GM23248 (cell line): ENCODE measurements around the gene TMEM163. TPM values are rescaled to one million over a fixed set of nuclear protein-coding genes. Genes with fewer than 3 reads are reported as not detected.
"Not testable (repeated sequence)": the region's sequence is repeated elsewhere in the genome, so short reads cannot be mapped to it uniquely, and the experiment has no call there.

Source experiments
- DNase-seq: peaks from one replicate; pipeline ENCODE4 v3.0.0-alpha.2; 2015
- H2AFZ ChIP-seq: fragments of 200-600 bp; sonication (generic); 2 replicates; pipeline ENCODE4 v1.6.1; 2016; ENCODE audit warnings: antibody characterized with exemption
- H3F3A ChIP-seq: fragments of 200-600 bp; sonication (generic); 2 replicates; pipeline ENCODE4 v1.6.1; 2016; ENCODE audit warnings: mild to moderate bottlenecking, antibody characterized with exemption, mixed run types; ENCODE audit not compliant: insufficient read depth
- H3K27ac ChIP-seq: fragments of 200-600 bp; sonication (generic); 2 replicates; pipeline ENCODE4 v1.5.1; 2016; ENCODE audit warnings: mild to moderate bottlenecking
- H3K27me3 ChIP-seq: fragments of 200-600 bp; sonication (generic); replicated peaks from 2 replicates; pipeline ENCODE4 v1.6.1; 2016; ENCODE audit warnings: mild to moderate bottlenecking; ENCODE audit not compliant: insufficient read depth
- H3K36me3 ChIP-seq: fragments of 200-600 bp; sonication (generic); 2 replicates; pipeline ENCODE4 v1.6.1; 2016; ENCODE audit warnings: low read depth, mild to moderate bottlenecking
- H3K4me1 ChIP-seq: fragments of 200-600 bp; sonication (generic); 2 replicates; pipeline ENCODE4 v1.6.1; 2016; ENCODE audit warnings: mild to moderate bottlenecking; ENCODE audit not compliant: insufficient read depth
- H3K4me2 ChIP-seq: fragments of 200-600 bp; sonication (generic); one replicate; pipeline ENCODE4 v1.6.1; 2016; ENCODE audit warnings: mild to moderate bottlenecking; ENCODE audit not compliant: unreplicated experiment
- H3K4me3 ChIP-seq: fragments of 200-600 bp; sonication (generic); 2 replicates; pipeline ENCODE4 v1.5.1; 2016; ENCODE audit warnings: mild to moderate bottlenecking
- H3K79me2 ChIP-seq: fragments of 200-600 bp; sonication (generic); 2 replicates; pipeline ENCODE4 v1.6.1; 2016; ENCODE audit warnings: mild to moderate bottlenecking; ENCODE audit not compliant: insufficient read depth
- H3K9ac ChIP-seq: fragments of 200-600 bp; sonication (generic); 2 replicates; pipeline ENCODE4 v1.6.1; 2016; ENCODE audit warnings: mild to moderate bottlenecking
- H3K9me2 ChIP-seq: fragments of 200-600 bp; sonication (generic); 2 replicates; pipeline ENCODE4 v1.6.1; 2016; ENCODE audit warnings: mixed run types, mild to moderate bottlenecking, moderate library complexity; ENCODE audit not compliant: insufficient read depth
- H3K9me3 ChIP-seq: fragments of 200-600 bp; sonication (generic); one replicate; pipeline ENCODE4 v1.6.1; 2017; ENCODE audit warnings: low read depth
- H4K20me1 ChIP-seq: fragments of 200-600 bp; sonication (generic); 2 replicates; pipeline ENCODE4 v1.6.0; 2016; ENCODE audit not compliant: insufficient read depth
- EZH2 ChIP-seq: fragments of 200-600 bp; sonication (generic); IDR thresholded peaks from 2 replicates; pipeline ENCODE4 v1.6.1; 2018; ENCODE audit warnings: antibody characterized with exemption, mild to moderate bottlenecking; ENCODE audit not compliant: insufficient read depth, poor library complexity, severe bottlenecking
- EZH2phosphoT487 ChIP-seq: fragments of 200-600 bp; sonication (generic); IDR thresholded peaks from 2 replicates; pipeline ENCODE4 v1.6.1; 2018; ENCODE audit warnings: antibody characterized with exemption, moderate library complexity, mild to moderate bottlenecking, low read depth; ENCODE audit not compliant: insufficient read depth
- WGBS, 2 experiments: methylation state at CpG; one replicate each; pipeline ENCODE4 v1.1.6; 2015 to 2017; ENCODE audit warnings: low lambda C conversion rate in 2 of 2, low coverage in 1 of 2; ENCODE audit errors: missing lambda C conversion rate in 2 of 2; 5-methylcytosine and 5-hydroxymethylcytosine counted together
- in situ Hi-C: fragments of 300-500 bp; cut with MboI; formaldehyde crosslinking; loops from 2 replicates; pipeline ENCODE4 v1.15.0; 2020
- polyA plus RNA-seq: library from polyadenylated mRNA; unstranded; fragments of >200 nt; fragmentation: Nextera tagmentation; extraction: Ambion mirVana; gene quantifications from 2 replicates; pipeline ENCODE4 v1.2.1, GENCODE V29; 2016
- total RNA-seq: library from RNA; depleted of rRNA; stranded (reverse); fragments of >200 nt; shearing (Covaris generic); gene quantifications from 2 replicates; pipeline ENCODE4 v1.2.3, GENCODE V29; 2014

TMEM163 gene
- total and polyA plus RNA-seq, 2 experiments from 2014 or later = not detected

DNA sequence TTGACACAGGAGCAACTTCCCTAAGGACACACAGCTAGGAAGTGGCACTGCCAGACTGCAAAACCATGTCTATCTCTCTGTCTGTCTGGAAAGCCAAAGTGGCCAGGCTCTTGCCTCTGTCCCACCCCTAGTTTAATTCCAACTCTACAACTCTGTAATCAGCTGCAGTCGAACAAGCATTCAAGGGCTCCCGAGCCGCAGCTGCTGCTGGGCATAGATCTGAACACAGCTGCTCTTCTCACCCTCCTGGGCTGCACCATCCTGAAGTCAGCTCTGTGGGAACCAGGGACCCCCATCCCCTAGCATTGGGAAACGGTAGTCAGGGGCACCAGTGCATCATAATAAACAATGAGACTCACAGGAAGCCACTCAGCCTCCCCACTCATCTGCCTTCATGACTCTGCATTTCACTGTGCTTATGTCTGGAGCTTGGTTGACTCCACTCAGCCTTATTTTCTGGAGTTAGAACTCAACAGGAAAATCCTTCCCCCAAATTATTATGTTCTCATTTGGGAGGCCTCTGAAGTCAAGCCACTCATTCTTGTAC lies 44.4 kb upstream of the TMEM163 start:
- in situ Hi-C loops = no loop called here
- no peak overlapping the region for H3K27ac ChIP-seq
- H3F3A ChIP-seq = no peaks in the 10 kb centered on the region
- H3K36me3 ChIP-seq = no peaks in the 10 kb centered on the region
- H3K4me3 ChIP-seq = no peak overlapping the region
- DNase-seq = no peak
- TF ChIP-seq EZH2 (no peak), EZH2phosphoT487 (no peak)
- H3K4me1 ChIP-seq = no peaks in the 10 kb centered on the region
- no peak overlapping the region for H2AFZ ChIP-seq
- 20 to 25% methylated on average over 4 of the region's 4 CpGs for WGBS, 2 experiments
- H3K9ac ChIP-seq = no peak overlapping the region
- H4K20me1 ChIP-seq = no peaks in the 10 kb centered on the region
- H3K4me2 ChIP-seq = no peak overlapping the region
- H3K9me3 ChIP-seq = no peaks in the 10 kb centered on the region
- H3K27me3 ChIP-seq = no peaks in the 10 kb centered on the region
- H3K9me2 ChIP-seq = no peaks in the 10 kb centered on the region
- H3K79me2 ChIP-seq = no peaks in the 10 kb centered on the region

DNA sequence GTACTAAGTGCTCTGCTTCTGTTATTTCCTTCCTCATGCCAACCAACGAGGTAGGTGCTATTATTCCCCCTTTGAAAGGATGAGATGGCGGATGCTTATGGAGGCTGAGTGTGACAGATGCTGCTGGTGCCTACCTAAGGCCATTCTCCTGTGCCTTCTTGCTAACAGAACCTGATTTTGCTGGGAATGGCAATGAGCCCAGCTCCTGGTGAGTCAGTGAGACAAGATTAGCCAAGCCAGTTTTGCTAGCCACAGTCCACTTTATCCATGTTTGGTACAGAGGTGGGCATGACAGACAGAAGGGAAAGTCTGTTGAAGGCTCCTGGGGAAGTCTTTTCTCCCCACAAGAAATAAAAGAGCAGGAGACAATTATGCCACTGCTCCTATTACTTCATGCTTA lies 43.7 kb upstream of the TMEM163 start:
- Histone ChIP-seq H3K9ac (no peak overlapping the region), H3K79me2 (no peaks in the 10 kb centered on the region), H4K20me1 (no peaks in the 10 kb centered on the region), H2AFZ (no peak overlapping the region), H3K36me3 (no peaks in the 10 kb centered on the region), H3K4me1 (no peaks in the 10 kb centered on the region), H3K4me3 (no peak overlapping the region), H3F3A (no peaks in the 10 kb centered on the region), H3K27ac (no peak overlapping the region), H3K27me3 (no peaks in the 10 kb centered on the region), H3K9me2 (no peaks in the 10 kb centered on the region), H3K9me3 (no peaks in the 10 kb centered on the region), H3K4me2 (no peak overlapping the region)
- WGBS, 2 experiments = 0 to 9% methylated on average over 2 of the region's 2 CpGs
- TF ChIP-seq EZH2phosphoT487 = no peak
- no peak for TF ChIP-seq EZH2
- no peak for DNase-seq
- in situ Hi-C loops = no loop called here

GRCh38 chr2:134760385-134760784 lies 41.6 kb upstream of the TMEM163 start:
- Histone ChIP-seq H3K79me2 (no peaks in the 10 kb centered on the region), H3K4me3 (no peak overlapping the region), H3K27ac (no peak overlapping the region), H3K27me3 (no peaks in the 10 kb centered on the region), H3K9me2 (no peaks in the 10 kb centered on the region), H3K4me1 (no peaks in the 10 kb centered on the region), H3K36me3 (no peaks in the 10 kb centered on the region), H3K9me3 (no peaks in the 10 kb centered on the region), H4K20me1 (no peaks in the 10 kb centered on the region), H3F3A (no peaks in the 10 kb centered on the region), H3K4me2 (no peak overlapping the region), H3K9ac (no peak overlapping the region), H2AFZ (no peak overlapping the region)
- in situ Hi-C loops = no loop called here
- TF ChIP-seq EZH2phosphoT487 (no peak), EZH2 (no peak)
- DNase-seq = no peak

DNA sequence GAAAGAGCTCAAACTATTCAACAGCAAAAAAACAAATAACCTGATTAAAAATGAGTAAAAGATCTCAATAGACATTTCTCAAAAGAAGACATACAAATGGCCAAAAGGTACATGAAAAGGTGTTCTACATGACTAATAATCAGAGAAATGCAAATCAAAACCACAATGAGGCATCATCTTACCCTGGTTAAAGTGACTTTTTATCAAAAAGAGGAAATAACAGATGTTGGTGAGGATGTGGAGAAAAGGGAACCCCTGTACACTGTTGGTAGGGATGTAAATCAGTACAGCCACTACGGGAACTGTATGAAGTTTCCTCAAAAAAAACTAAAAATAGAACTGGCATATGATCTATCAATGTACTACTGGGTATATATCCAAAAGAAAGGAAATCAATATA lies 39.8 kb upstream of the TMEM163 start:
- Histone ChIP-seq H3K4me3 (no peak overlapping the region), H2AFZ (no peak overlapping the region), H3K9me3 (no peaks in the 10 kb centered on the region), H3K79me2 (no peaks in the 10 kb centered on the region), H3K27ac (no peak overlapping the region), H3F3A (no peaks in the 10 kb centered on the region), H3K27me3 (no peaks in the 10 kb centered on the region), H3K9ac (no peak overlapping the region), H3K4me2 (no peak overlapping the region), H3K36me3 (no peaks in the 10 kb centered on the region), H4K20me1 (no peaks in the 10 kb centered on the region), H3K4me1 (no peaks in the 10 kb centered on the region), H3K9me2 (no peaks in the 10 kb centered on the region)
- no peak for DNase-seq
- TF ChIP-seq EZH2phosphoT487 (no peak), EZH2 (no peak)
- WGBS, 2 experiments = 3 to 13% methylated on average over 1 of the region's 1 CpG
- in situ Hi-C loops = no loop called here

DNA sequence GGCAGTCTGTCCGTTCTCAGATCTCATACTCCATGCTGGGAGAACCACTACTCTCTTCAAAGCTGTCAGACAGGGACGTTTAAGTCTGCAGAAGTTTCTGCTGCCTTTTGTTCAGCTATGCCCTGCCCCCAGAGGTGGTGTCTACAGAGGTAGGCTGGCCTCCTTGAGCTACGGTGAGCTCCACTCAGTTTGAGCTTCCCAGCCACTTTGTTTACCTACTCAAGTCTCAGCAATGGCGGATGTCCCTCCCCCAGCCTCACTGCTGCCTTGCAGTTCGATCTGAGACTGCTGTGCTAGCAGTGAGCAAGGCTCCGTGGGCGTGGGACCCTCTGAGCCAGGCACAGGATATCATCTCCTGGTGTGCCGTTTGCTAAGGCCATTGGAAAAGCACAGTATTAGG lies 33.2 kb upstream of the TMEM163 start:
- H4K20me1 ChIP-seq, H3K4me3 ChIP-seq, DNase-seq, H3K9me3 ChIP-seq, H3K27ac ChIP-seq, H3K9ac ChIP-seq, H3F3A ChIP-seq, H3K27me3 ChIP-seq, H3K4me2 ChIP-seq, H3K4me1 ChIP-seq, H3K79me2 ChIP-seq, in situ Hi-C loops, H3K36me3 ChIP-seq, H2AFZ ChIP-seq, H3K9me2 ChIP-seq: not testable (repeated sequence)
- 3 to 6% methylated on average over 8 of the region's 8 CpGs for WGBS, 2 experiments
